Adipocyte (in vitro differentiated cells): ENCODE results near the gene ZNF668.
"Not testable (repeated sequence)": the region's sequence is repeated elsewhere in the genome, so short reads cannot be mapped to it uniquely, and the experiment has no call there.

ENCODE experiments used
- DNase-seq: peaks from one replicate; pipeline ENCODE4 v3.0.0-alpha.2; 2015; ENCODE audit warnings: low read depth
- H3K27me3 ChIP-seq: replicated peaks from 2 replicates; pipeline ENCODE4 v1.7.0; 2013; ENCODE audit warnings: mild to moderate bottlenecking, low read length, moderate library complexity; ENCODE audit not compliant: control insufficient read depth, insufficient read depth
- H3K36me3 ChIP-seq: 2 replicates; pipeline ENCODE4 v1.7.0; 2013; ENCODE audit warnings: low read length, mild to moderate bottlenecking, moderate library complexity; ENCODE audit not compliant: control insufficient read depth, insufficient read depth, severe bottlenecking
- H3K4me1 ChIP-seq: 2 replicates; pipeline ENCODE4 v1.7.0; 2013; ENCODE audit warnings: mild to moderate bottlenecking, low read length, moderate library complexity; ENCODE audit not compliant: control insufficient read depth, insufficient read depth
- H3K4me3 ChIP-seq: 2 replicates; pipeline ENCODE4 v1.7.0; 2013; ENCODE audit warnings: mild to moderate bottlenecking, low read length, moderate library complexity
- H3K9ac ChIP-seq: 2 replicates; pipeline ENCODE4 v1.7.0; 2013; ENCODE audit warnings: mild to moderate bottlenecking, low read length, moderate library complexity
- H3K9me3 ChIP-seq: 2 replicates; pipeline ENCODE4 v1.7.0; 2013; ENCODE audit warnings: mild to moderate bottlenecking, low read length, moderate library complexity; ENCODE audit not compliant: control insufficient read depth

The ZNF668 gene

GRCh38 chr16:31016018-31016417 is 58.0 kb downstream of the ZNF668 start:
- H3K27me3 ChIP-seq: peaks cover 16% of the 10 kb centered on the region
- no peaks in the 10 kb centered on the region for H3K4me1 ChIP-seq
- H3K9ac ChIP-seq: no peak overlapping the region
- no peaks in the 10 kb centered on the region for H3K9me3 ChIP-seq
- no peaks in the 10 kb centered on the region for H3K36me3 ChIP-seq
- DNase-seq: no peak
- H3K4me3 ChIP-seq: no peak overlapping the region

- H3K36me3 ChIP-seq, H3K4me1 ChIP-seq, H3K9me3 ChIP-seq, H3K9ac ChIP-seq, H3K4me3 ChIP-seq, DNase-seq: not testable (repeated sequence)
- peaks cover 19% of the 10 kb centered on the region for H3K27me3 ChIP-seq
Measured at GRCh38 chr16:31013292-31013691, 60.7 kb downstream of the ZNF668 start.

- H3K9ac ChIP-seq, H3K36me3 ChIP-seq, H3K4me3 ChIP-seq, DNase-seq, H3K9me3 ChIP-seq, H3K4me1 ChIP-seq: not testable (repeated sequence)
- peaks cover 19% of the 10 kb centered on the region for H3K27me3 ChIP-seq
Measured at GRCh38 chr16:31011815-31012214, 62.2 kb downstream of the ZNF668 start.
